Fibroblast of lung (primary cell): ENCODE measurements around the gene ATOX1. TPM values are rescaled to one million over a fixed set of nuclear protein-coding genes. Genes with fewer than 3 reads are reported as not detected.
A peak's percentile ranks its signal among the peaks of the same experiment; 100 is the strongest.

Experiments
- DNase-seq, 2 donors: peaks; one replicate each; pipeline versions ENCODE4 v3.0.0 to v3.0.0-alpha.2; 2010; ENCODE audit warnings: low read depth in 2 of 2
- H2AFZ ChIP-seq: 2 replicates; pipeline ENCODE4 v1.5.1; 2012; ENCODE audit warnings: low read length, control low read depth, inconsistent platforms
- H3K27ac ChIP-seq: 2 replicates; pipeline ENCODE4 v1.5.1; 2011; ENCODE audit warnings: low read length, control low read depth; ENCODE audit not compliant: insufficient read depth
- H3K27me3 ChIP-seq: 2 replicates; pipeline ENCODE4 v1.5.1; 2011; ENCODE audit warnings: mild to moderate bottlenecking, low read length; ENCODE audit not compliant: control insufficient read depth, insufficient read depth
- H3K36me3 ChIP-seq: 2 replicates; pipeline ENCODE4 v1.5.1; 2011; ENCODE audit warnings: low read length; ENCODE audit not compliant: control insufficient read depth, insufficient read depth
- H3K4me1 ChIP-seq: 2 replicates; pipeline ENCODE4 v1.5.1; 2011; ENCODE audit warnings: low read length; ENCODE audit not compliant: control insufficient read depth, insufficient read depth; ENCODE audit errors: extremely low read depth
- H3K4me2 ChIP-seq: 2 replicates; pipeline ENCODE4 v1.5.1; 2011; ENCODE audit warnings: low read length, control low read depth; ENCODE audit not compliant: insufficient read depth; ENCODE audit errors: extremely low read depth
- H3K4me3 ChIP-seq, 4 experiments: fragments of 200-600 bp in 1 of 4; sonication (generic) in 1 of 4; replicated peaks in 1 of 4; 2 replicates each; pipeline ENCODE4 v1.5.1; 2011 to 2016; ENCODE audit warnings: low read length in 4 of 4, low read depth in 3 of 4, mild to moderate bottlenecking in 3 of 4, control low read depth in 2 of 4, inconsistent platforms in 1 of 4, mixed read lengths in 1 of 4; ENCODE audit not compliant: insufficient read depth in 1 of 4; ENCODE audit errors: control extremely low read depth in 1 of 4
- H3K79me2 ChIP-seq: 2 replicates; pipeline ENCODE4 v1.5.1; 2012; ENCODE audit warnings: mild to moderate bottlenecking, low read length, inconsistent platforms; ENCODE audit not compliant: control insufficient read depth, insufficient read depth
- H3K9ac ChIP-seq: 2 replicates; pipeline ENCODE4 v1.5.1; 2011; ENCODE audit warnings: mild to moderate bottlenecking, low read length, control low read depth; ENCODE audit not compliant: insufficient read depth
- H3K9me3 ChIP-seq: 2 replicates; pipeline ENCODE4 v1.5.1; 2012; ENCODE audit warnings: low read depth, low read length; ENCODE audit not compliant: control insufficient read depth, insufficient read depth
- H4K20me1 ChIP-seq: 2 replicates; pipeline ENCODE4 v1.5.1; 2011; ENCODE audit warnings: low read length; ENCODE audit not compliant: control insufficient read depth, insufficient read depth; ENCODE audit errors: extremely low read depth
- EZH2 ChIP-seq: IDR thresholded peaks from 2 replicates; pipeline ENCODE4 v1.5.1; 2012; ENCODE audit warnings: low read length, control low read depth, mild to moderate bottlenecking; ENCODE audit errors: missing control alignments
- polyA plus RNA-seq, 2 donors: library from polyadenylated mRNA; depleted of rRNA in 1 of 2; stranded (reverse) in 1 of 2; unstranded in 1 of 2; fragments of >200 nt; gene quantifications; 2 replicates each; pipeline ENCODE4 v1.2.1, GENCODE V29; 2011 to 2012; ENCODE audit warnings: missing spikeins in 1 of 2
- total RNA-seq: library from RNA; depleted of rRNA; stranded (reverse); fragments of >200 nt; gene quantifications from 2 replicates; pipeline ENCODE4 v1.2.1, GENCODE V29; 2014
- TF ChIP-seq, protein P1 (sequence below), 2 donors: IDR thresholded peaks in 1 of 2; conservative IDR thresholded peaks in 1 of 2; 1 replicate in 1 of 2; 2 replicates in 1 of 2; pipeline ENCODE4 v1.5.1; 2011 to 2012; ENCODE audit warnings: low read length in 2 of 2, control low read depth in 1 of 2, inconsistent platforms in 1 of 2, low read depth in 1 of 2, mild to moderate bottlenecking in 1 of 2

Gene ATOX1
- total and polyA plus RNA-seq, 2 donors (not counting 1 experiment from before 2014, with no cell fraction given), result 59.9 to 245 TPM

DNA sequence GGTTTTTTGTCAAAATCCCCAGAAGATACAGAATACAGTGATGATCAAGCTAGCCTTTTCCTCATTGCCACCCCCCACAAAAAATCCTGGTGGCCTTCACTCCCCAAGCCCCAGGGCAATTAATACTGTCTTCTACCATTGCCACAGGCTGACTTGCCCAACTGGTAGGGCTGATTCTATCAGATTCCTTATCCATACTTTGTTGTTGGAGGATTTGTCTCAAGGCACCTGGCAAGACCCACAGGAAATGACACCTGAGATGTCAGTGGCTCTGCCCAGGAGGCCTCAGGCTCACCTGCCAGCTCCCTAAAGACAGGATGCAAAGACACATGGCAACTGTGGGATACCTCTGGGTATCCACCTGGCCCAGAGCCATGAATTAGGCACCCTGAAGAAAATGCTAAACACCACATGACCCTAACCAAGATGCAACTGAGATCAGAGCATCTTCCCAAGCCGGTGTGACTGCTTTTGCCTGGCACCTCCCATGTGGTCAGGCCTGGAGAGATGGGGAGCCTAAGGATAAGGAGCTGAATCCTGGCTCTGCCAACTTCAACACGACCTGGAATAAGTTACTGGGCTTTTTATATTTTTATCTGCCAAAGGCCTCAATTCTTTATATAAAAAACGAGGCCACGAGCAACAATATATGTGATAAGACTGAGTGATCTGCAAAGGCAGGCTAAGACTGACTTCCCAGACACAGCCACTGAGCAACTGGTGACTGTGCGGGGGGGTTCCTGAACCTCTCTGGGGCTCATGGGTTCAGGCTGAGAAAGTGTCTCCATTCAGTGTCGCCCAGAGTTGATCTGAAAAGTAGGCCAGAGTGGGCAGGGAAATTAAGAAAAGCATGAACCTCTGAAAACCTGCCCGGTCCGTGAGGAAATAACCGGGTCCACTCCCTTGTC lies 944 bp downstream of the ATOX1 start:
- Histone ChIP-seq H3K9ac (peak overlapping the region; percentile 76), H3K79me2 (peaks cover 20% of the 10 kb centered on the region), H3K27ac (peak overlapping the region; percentile 78), H3K4me3 (peak overlapping the region; percentile 82 to 97 (median 90)), H2AFZ (peak overlapping the region; percentile 40), H3K9me3 (no peaks in the 10 kb centered on the region), H3K4me2 (peak overlapping the region; percentile 98), H4K20me1 (no peaks in the 10 kb centered on the region), H3K36me3 (no peaks in the 10 kb centered on the region), H3K27me3 (no peaks in the 10 kb centered on the region), H3K4me1 (peaks cover 3% of the 10 kb centered on the region)
- no peak for DNase-seq
- TF ChIP-seq, protein P1, sequence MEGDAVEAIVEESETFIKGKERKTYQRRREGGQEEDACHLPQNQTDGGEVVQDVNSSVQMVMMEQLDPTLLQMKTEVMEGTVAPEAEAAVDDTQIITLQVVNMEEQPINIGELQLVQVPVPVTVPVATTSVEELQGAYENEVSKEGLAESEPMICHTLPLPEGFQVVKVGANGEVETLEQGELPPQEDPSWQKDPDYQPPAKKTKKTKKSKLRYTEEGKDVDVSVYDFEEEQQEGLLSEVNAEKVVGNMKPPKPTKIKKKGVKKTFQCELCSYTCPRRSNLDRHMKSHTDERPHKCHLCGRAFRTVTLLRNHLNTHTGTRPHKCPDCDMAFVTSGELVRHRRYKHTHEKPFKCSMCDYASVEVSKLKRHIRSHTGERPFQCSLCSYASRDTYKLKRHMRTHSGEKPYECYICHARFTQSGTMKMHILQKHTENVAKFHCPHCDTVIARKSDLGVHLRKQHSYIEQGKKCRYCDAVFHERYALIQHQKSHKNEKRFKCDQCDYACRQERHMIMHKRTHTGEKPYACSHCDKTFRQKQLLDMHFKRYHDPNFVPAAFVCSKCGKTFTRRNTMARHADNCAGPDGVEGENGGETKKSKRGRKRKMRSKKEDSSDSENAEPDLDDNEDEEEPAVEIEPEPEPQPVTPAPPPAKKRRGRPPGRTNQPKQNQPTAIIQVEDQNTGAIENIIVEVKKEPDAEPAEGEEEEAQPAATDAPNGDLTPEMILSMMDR (conservative IDR thresholded peaks at IDR 0.05 in 1 of 2, IDR thresholded peaks at IDR 0.05 in 1 of 2; ENCODE audit: low read depth in 1 of 2, low read length in 2 of 2), result no peak
- TF ChIP-seq EZH2, result no peak

DNA sequence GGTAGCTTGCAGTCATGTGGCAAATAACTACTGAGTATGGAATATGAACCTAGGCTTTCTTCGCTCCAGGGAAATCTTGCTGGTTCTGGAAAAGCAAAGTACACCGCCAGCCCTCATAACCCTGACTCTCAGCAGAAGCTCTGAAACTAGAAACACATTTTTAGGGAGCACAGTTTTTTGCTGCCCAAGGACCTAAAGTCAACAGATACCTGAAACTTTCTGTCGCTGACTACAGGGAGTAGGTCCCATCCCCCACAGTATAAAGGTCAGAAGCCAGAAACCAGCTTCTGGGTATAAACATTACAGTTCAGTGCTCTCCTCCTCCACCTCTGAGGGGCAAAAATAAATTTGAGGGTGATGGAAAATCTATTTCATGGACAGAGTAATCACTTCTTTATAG lies 3.0 kb downstream of the ATOX1 start:
- H3K4me3 ChIP-seq, result no peak overlapping the region
- no peak overlapping the region for H3K9ac ChIP-seq
- H3K27ac ChIP-seq, result no peak overlapping the region
- H4K20me1 ChIP-seq, result no peaks in the 10 kb centered on the region
- H3K4me2 ChIP-seq, result no peak overlapping the region
- H3K27me3 ChIP-seq, result no peaks in the 10 kb centered on the region
- no peak for DNase-seq
- no peak for TF ChIP-seq EZH2
- TF ChIP-seq, protein P1 (conservative IDR thresholded peaks at IDR 0.05 in 1 of 2, IDR thresholded peaks at IDR 0.05 in 1 of 2; ENCODE audit: low read depth in 1 of 2, low read length in 2 of 2), result no peak
- H2AFZ ChIP-seq, result no peak overlapping the region
- peaks cover 23% of the 10 kb centered on the region for H3K79me2 ChIP-seq
- no peaks in the 10 kb centered on the region for H3K9me3 ChIP-seq
- peaks cover 3% of the 10 kb centered on the region for H3K4me1 ChIP-seq
- peaks cover 1% of the 10 kb centered on the region for H3K36me3 ChIP-seq

DNA sequence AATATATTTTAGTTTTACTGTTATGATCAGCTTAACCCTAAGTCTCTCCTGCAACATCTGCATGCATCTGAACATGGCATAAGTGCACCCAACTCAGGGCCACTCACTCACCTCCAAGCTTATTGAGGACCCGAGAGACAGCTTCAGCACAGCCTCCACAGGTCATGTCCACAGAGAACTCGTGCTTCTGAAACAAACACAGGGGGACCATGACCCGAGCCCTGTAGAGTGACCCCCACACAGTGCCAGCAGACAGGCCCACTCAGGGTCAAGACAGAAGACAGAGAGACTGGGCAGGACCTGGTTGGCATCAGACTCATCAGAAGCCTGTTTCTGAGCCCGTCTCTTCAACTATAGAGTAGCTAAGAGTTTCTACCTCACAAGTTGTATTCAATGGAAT lies 6.8 kb downstream of the ATOX1 start:
- Histone ChIP-seq H3K36me3 (peaks cover 1% of the 10 kb centered on the region), H3K4me2 (no peak overlapping the region), H3K27me3 (no peaks in the 10 kb centered on the region), H4K20me1 (no peaks in the 10 kb centered on the region), H3K9me3 (no peaks in the 10 kb centered on the region), H3K4me3 (no peak overlapping the region), H3K9ac (no peak overlapping the region), H3K79me2 (peaks cover 8% of the 10 kb centered on the region), H2AFZ (no peak overlapping the region), H3K4me1 (no peaks in the 10 kb centered on the region), H3K27ac (no peak overlapping the region)
- DNase-seq, result no peak
- no peak for TF ChIP-seq EZH2
- TF ChIP-seq, protein P1 (conservative IDR thresholded peaks at IDR 0.05 in 1 of 2, IDR thresholded peaks at IDR 0.05 in 1 of 2; ENCODE audit: low read depth in 1 of 2, low read length in 2 of 2), result no peak
